Measurements from ENCODE around the gene POGLUT2.

The POGLUT2 gene

GRCh38 chr13:102774591-102775520 lies 23.9 kb downstream of the POGLUT2 start:
- Histone ChIP-seq H3K4me1 (ENCODE audit: control insufficient read depth, insufficient read depth, low read length) (no peaks in the 10 kb centered on the region), H3K4me3 (ENCODE audit: low read depth, low read length) (no peak overlapping the region), H3K9ac (ENCODE audit: low read depth, low read length) (no peak overlapping the region), H3K27me3 (ENCODE audit: control insufficient read depth, insufficient read depth, low read length) (peaks cover 6% of the 10 kb centered on the region), H3K9me3 (ENCODE audit: control insufficient read depth, insufficient read depth, low read length) (no peaks in the 10 kb centered on the region), H3K36me3 (ENCODE audit: control insufficient read depth, insufficient read depth, low read length) (no peaks in the 10 kb centered on the region)

DNA sequence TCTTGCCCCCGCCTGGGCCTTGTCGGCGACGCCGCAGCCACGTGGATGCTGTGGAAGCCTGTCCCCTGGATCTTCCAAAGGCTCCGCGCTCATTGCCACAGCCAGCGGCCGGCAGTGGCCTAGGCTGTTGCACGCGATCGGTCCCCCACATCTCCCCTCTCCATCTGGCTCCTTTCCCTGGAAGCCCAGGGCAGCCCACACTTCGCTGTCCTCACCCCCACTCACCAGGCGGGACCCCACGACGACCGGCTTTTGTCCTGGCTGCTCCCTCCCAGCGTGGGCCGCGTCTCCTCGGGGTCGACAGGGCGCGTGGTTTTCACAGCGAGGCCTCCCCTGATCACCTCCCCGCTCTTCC lies 24.6 kb downstream of the POGLUT2 start:
- Histone ChIP-seq H3K9me3 (ENCODE audit: control insufficient read depth, insufficient read depth, low read length) (no peaks in the 10 kb centered on the region), H3K4me1 (ENCODE audit: control insufficient read depth, insufficient read depth, low read length) (no peaks in the 10 kb centered on the region), H3K27me3 (ENCODE audit: control insufficient read depth, insufficient read depth, low read length) (peaks cover 6% of the 10 kb centered on the region), H3K4me3 (ENCODE audit: low read depth, low read length) (peak overlapping the region; percentile 66), H3K36me3 (ENCODE audit: control insufficient read depth, insufficient read depth, low read length) (no peaks in the 10 kb centered on the region), H3K9ac (ENCODE audit: low read depth, low read length) (peak overlapping the region; percentile 56)

- H3K27me3 ChIP-seq (ENCODE audit: control insufficient read depth, insufficient read depth, low read length): peaks cover 6% of the 10 kb centered on the region
- H3K36me3 ChIP-seq (ENCODE audit: control insufficient read depth, insufficient read depth, low read length): no peaks in the 10 kb centered on the region
- H3K4me1 ChIP-seq (ENCODE audit: control insufficient read depth, insufficient read depth, low read length): no peaks in the 10 kb centered on the region
- peak within 1 kb of the TSS; percentile 73 for H3K9ac ChIP-seq (ENCODE audit: low read depth, low read length)
- H3K4me3 ChIP-seq (ENCODE audit: low read depth, low read length): peak within 1 kb of the TSS; percentile 66
- no peaks in the 10 kb centered on the region for H3K9me3 ChIP-seq (ENCODE audit: control insufficient read depth, insufficient read depth, low read length)
Observed at GRCh38 chr13:102773441-102774213, 25.1 kb downstream of the POGLUT2 start, which contains the start of gene TEX30. Gene TEX30, minus strand, starts transcription at chr13:102773786. Its CDS starts 3,760 bp downstream, at chr13:102770026.

- peaks cover 6% of the 10 kb centered on the region for H3K27me3 ChIP-seq (ENCODE audit: control insufficient read depth, insufficient read depth, low read length)
- no peak overlapping the region for H3K9ac ChIP-seq (ENCODE audit: low read depth, low read length)
- H3K9me3 ChIP-seq (ENCODE audit: control insufficient read depth, insufficient read depth, low read length): no peaks in the 10 kb centered on the region
- H3K4me3 ChIP-seq (ENCODE audit: low read depth, low read length): no peak overlapping the region
- no peaks in the 10 kb centered on the region for H3K36me3 ChIP-seq (ENCODE audit: control insufficient read depth, insufficient read depth, low read length)
- no peaks in the 10 kb centered on the region for H3K4me1 ChIP-seq (ENCODE audit: control insufficient read depth, insufficient read depth, low read length)
Observed at GRCh38 chr13:102772042-102772425, 26.7 kb downstream of the POGLUT2 start.

DNA sequence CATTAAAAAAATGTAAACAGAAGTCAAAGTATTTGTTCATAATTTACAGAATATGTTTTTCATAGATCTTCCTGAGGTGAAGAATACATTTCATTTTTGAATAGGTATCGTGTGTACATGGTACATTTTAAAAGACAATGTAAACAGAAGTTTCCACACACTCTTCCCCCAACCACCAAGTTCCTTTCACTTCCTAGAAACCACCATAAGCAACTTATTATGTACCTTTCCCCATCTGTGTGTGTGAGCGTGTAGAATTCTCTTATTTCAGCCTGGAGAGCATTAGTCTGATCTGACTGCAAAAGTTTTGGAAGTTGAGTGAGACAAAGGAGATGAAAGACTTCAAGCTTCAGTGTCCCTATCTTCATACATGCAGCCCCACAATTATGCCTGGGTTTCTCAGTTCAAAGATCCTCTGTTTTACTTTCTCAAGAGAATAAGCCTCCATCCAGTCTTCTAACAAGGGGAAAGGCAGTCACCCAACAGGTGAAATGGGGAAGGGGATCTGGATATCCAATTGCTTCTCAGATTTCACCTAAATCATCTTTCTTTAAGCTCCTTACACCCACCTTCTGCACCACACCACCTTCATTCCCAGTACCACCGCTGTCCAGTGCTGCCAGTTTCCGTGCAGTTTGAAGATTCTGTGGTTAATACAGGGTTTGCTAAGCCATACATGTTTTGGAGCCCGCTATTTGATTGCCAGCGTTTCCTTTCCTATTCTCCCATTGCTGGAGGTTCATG lies 27.3 kb downstream of the POGLUT2 start:
- H3K9me3 ChIP-seq (ENCODE audit: control insufficient read depth, insufficient read depth, low read length): no peaks in the 10 kb centered on the region

GRCh38 chr13:102770435-102770834 lies 28.3 kb downstream of the POGLUT2 start:
- H3K36me3 ChIP-seq (ENCODE audit: control insufficient read depth, insufficient read depth, low read length): peaks cover 2% of the 10 kb centered on the region
- H3K9me3 ChIP-seq (ENCODE audit: control insufficient read depth, insufficient read depth, low read length): no peaks in the 10 kb centered on the region
- H3K4me3 ChIP-seq (ENCODE audit: low read depth, low read length): no peak overlapping the region
- no peaks in the 10 kb centered on the region for H3K4me1 ChIP-seq (ENCODE audit: control insufficient read depth, insufficient read depth, low read length)
- no peak overlapping the region for H3K9ac ChIP-seq (ENCODE audit: low read depth, low read length)
- H3K27me3 ChIP-seq (ENCODE audit: control insufficient read depth, insufficient read depth, low read length): peaks cover 6% of the 10 kb centered on the region

More for the DNA sequence above, 27.3 kb downstream of the POGLUT2 start:
- H3K36me3 ChIP-seq (ENCODE audit: control insufficient read depth, insufficient read depth, low read length): peaks cover under 1% of the 10 kb centered on the region
- no peaks in the 10 kb centered on the region for H3K4me1 ChIP-seq (ENCODE audit: control insufficient read depth, insufficient read depth, low read length)
- H3K9ac ChIP-seq (ENCODE audit: low read depth, low read length): no peak overlapping the region
- no peak overlapping the region for H3K4me3 ChIP-seq (ENCODE audit: low read depth, low read length)
- H3K27me3 ChIP-seq (ENCODE audit: control insufficient read depth, insufficient read depth, low read length): peaks cover 6% of the 10 kb centered on the region

DNA sequence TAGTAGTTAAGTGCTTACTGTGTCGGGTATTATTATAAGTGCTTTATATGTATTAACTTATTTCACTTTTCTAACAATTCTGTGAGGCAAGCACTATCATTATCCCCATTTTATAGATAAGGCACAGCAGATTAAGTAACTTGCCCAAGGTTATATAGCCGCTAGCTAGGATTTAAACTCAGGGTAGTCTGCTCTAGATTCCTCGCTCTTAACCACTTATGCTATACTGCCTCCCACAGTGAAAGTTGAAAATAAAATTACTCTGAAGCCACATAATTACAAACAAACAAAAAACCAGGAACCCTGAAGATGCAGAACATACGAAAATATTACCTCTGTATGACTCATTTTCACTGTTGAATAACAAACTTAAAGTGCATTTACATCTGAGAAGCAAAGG lies 29.1 kb downstream of the POGLUT2 start:
- Histone ChIP-seq H3K4me1 (ENCODE audit: control insufficient read depth, insufficient read depth, low read length) (no peaks in the 10 kb centered on the region), H3K36me3 (ENCODE audit: control insufficient read depth, insufficient read depth, low read length) (peaks cover 2% of the 10 kb centered on the region), H3K9me3 (ENCODE audit: control insufficient read depth, insufficient read depth, low read length) (no peaks in the 10 kb centered on the region), H3K9ac (ENCODE audit: low read depth, low read length) (no peak overlapping the region), H3K27me3 (ENCODE audit: control insufficient read depth, insufficient read depth, low read length) (peaks cover 6% of the 10 kb centered on the region), H3K4me3 (ENCODE audit: low read depth, low read length) (no peak overlapping the region)

DNA sequence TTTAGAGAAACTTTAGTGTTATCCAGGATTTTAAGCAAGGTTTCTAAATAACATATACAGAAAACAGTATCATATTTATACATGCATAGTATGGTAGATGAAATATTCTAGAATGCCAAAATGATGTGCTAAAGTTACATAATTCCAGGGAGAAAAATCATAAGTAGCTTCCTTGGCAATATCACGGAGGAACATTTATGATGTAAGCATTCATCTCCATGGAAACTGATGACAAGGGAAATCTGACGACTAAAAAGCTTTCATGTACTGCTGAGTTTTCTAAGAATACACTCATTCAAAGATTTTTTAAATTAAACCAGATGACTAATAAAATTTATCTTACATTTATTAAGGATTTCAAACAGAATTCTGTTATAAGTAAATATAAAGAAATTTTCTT lies 29.9 kb downstream of the POGLUT2 start:
- Histone ChIP-seq H3K4me1 (ENCODE audit: control insufficient read depth, insufficient read depth, low read length) (no peaks in the 10 kb centered on the region), H3K9ac (ENCODE audit: low read depth, low read length) (no peak overlapping the region), H3K9me3 (ENCODE audit: control insufficient read depth, insufficient read depth, low read length) (no peaks in the 10 kb centered on the region), H3K27me3 (ENCODE audit: control insufficient read depth, insufficient read depth, low read length) (peaks cover 6% of the 10 kb centered on the region), H3K4me3 (ENCODE audit: low read depth, low read length) (no peak overlapping the region), H3K36me3 (ENCODE audit: control insufficient read depth, insufficient read depth, low read length) (peaks cover 2% of the 10 kb centered on the region)

DNA sequence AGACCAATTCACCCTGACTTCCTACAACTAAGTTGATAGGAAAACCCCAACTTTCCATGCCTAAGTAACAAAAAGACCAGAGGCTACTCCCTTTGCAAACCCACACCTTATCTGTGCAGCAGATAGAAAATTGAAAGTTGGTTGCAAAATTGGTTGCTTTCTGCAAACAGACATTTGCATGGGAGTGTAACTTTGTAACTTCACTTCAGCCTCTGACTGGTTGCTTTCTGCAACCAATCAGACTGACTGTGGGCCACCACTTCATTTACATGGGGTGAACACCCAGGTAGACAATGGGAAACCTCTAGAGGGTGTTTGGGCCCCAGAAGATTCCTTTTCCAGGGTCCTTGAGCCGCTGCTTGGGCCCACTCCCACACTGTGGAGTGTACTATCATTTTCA lies 35.0 kb downstream of the POGLUT2 start:
- H3K4me1 ChIP-seq (ENCODE audit: control insufficient read depth, insufficient read depth, low read length): no peaks in the 10 kb centered on the region
- H3K9ac ChIP-seq (ENCODE audit: low read depth, low read length): no peak overlapping the region
- H3K36me3 ChIP-seq (ENCODE audit: control insufficient read depth, insufficient read depth, low read length): peaks cover 2% of the 10 kb centered on the region
- no peaks in the 10 kb centered on the region for H3K9me3 ChIP-seq (ENCODE audit: control insufficient read depth, insufficient read depth, low read length)
- no peaks in the 10 kb centered on the region for H3K27me3 ChIP-seq (ENCODE audit: control insufficient read depth, insufficient read depth, low read length)
- H3K4me3 ChIP-seq (ENCODE audit: low read depth, low read length): no peak overlapping the region

DNA sequence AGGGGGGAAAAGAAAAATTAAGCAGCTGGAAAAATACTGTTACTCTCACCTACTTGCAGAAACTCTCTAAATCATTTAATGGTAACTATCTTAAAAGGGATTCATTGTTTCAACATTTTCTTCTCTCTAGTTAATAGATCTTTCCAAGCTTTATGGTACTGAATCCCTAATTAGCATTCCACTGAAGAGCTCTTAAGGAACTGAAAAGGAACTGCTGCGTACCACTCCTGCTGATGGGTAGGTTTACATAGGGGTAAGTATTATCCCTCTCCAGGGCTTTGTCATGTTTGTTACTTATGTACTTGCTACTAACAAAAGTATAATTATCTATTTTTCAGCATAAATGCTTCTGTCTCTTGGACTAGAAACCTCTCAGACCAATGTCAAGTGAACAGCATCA lies 37.7 kb downstream of the POGLUT2 start:
- Histone ChIP-seq H3K36me3 (ENCODE audit: control insufficient read depth, insufficient read depth, low read length) (no peaks in the 10 kb centered on the region), H3K4me1 (ENCODE audit: control insufficient read depth, insufficient read depth, low read length) (no peaks in the 10 kb centered on the region), H3K27me3 (ENCODE audit: control insufficient read depth, insufficient read depth, low read length) (no peaks in the 10 kb centered on the region), H3K9me3 (ENCODE audit: control insufficient read depth, insufficient read depth, low read length) (no peaks in the 10 kb centered on the region), H3K9ac (ENCODE audit: low read depth, low read length) (no peak overlapping the region), H3K4me3 (ENCODE audit: low read depth, low read length) (no peak overlapping the region)

- H3K4me1 ChIP-seq (ENCODE audit: control insufficient read depth, insufficient read depth, low read length): no peaks in the 10 kb centered on the region
- H3K9me3 ChIP-seq (ENCODE audit: control insufficient read depth, insufficient read depth, low read length): no peaks in the 10 kb centered on the region
- H3K36me3 ChIP-seq (ENCODE audit: control insufficient read depth, insufficient read depth, low read length): no peaks in the 10 kb centered on the region
- no peak overlapping the region for H3K9ac ChIP-seq (ENCODE audit: low read depth, low read length)
- no peak overlapping the region for H3K4me3 ChIP-seq (ENCODE audit: low read depth, low read length)
- H3K27me3 ChIP-seq (ENCODE audit: control insufficient read depth, insufficient read depth, low read length): no peaks in the 10 kb centered on the region
Observed at GRCh38 chr13:102758842-102759241, 39.9 kb downstream of the POGLUT2 start.

All from iPS-15b (cell line).